Measurements from ENCODE around the gene CCDC198. TPM values are rescaled to one million over a fixed set of nuclear protein-coding genes. Genes with fewer than 3 reads are reported as not detected.

The CCDC198 gene, protein sequence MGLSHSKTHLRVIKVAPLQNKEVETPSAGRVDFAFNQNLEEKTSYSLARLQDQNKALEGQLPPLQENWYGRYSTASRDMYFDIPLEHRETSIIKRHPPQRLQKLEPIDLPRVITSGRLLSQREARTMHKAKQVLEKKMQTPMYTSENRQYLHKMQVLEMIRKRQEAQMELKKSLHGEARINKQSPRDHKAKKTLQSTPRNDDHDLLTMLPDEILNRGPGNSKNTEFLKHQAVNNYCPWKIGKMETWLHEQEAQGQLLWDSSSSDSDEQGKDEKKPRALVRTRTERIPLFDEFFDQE
- polyA plus RNA-seq, result not detected in 3 replicates
- not detected for polyA plus RNA-seq (2011; ENCODE audit: low read depth)
- not detected in 2 replicates for polyA plus RNA-seq (2011; cell fraction: cytosol; rRNA removed)
- not detected in 2 replicates for polyA plus RNA-seq (2011; cell fraction: nucleus; rRNA removed)
- polyA plus RNA-seq (2012; ENCODE audit: low replicate concordance), result not detected in 2 replicates
- not detected in 3 replicates for polyA minus RNA-seq
- not detected for polyA minus RNA-seq (2011; cell fraction: cytosol; rRNA and poly(A)+ RNA removed)
- not detected in 2 replicates for polyA minus RNA-seq (2011; cell fraction: nucleus; rRNA and poly(A)+ RNA removed)

DNA sequence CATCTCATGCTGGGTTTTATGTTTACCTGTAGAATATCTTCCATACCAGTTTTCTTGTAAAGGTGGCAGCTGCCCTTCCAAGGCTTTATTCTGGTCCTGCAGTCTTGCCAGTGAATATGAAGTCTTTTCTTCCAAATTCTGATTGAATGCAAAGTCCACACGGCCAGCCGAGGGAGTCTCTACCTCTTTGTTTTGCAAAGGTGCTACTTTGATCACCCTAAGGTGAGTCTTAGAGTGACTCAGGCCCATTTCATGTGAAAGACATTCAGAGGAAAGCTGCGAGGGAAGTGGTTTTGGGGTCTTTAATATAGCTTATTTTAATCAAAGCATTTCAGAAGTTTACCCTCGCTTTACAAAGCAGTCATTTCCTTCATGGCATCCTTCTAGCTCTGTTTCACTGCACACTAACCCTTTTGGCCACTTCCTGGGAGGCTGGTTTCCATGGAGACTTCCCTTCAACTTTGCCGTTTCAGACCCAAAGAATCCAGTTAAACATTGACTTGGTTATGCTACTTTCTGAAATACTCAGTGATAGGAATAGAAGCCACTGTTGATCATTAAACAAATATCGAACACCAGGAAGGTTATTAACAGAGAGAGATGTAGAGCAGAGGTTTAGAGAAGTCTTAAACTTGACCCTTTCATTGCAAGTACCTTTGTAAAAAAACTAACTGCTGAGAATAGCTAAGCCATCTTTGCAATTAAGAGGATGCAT lies at the start of gene CCDC198:
TSS of gene CCDC198 (minus strand) at position 391 of the 715 bp plus-strand sequence. CDS start at position 249, 142 bp downstream.
- TF ChIP-seq, protein P1, sequence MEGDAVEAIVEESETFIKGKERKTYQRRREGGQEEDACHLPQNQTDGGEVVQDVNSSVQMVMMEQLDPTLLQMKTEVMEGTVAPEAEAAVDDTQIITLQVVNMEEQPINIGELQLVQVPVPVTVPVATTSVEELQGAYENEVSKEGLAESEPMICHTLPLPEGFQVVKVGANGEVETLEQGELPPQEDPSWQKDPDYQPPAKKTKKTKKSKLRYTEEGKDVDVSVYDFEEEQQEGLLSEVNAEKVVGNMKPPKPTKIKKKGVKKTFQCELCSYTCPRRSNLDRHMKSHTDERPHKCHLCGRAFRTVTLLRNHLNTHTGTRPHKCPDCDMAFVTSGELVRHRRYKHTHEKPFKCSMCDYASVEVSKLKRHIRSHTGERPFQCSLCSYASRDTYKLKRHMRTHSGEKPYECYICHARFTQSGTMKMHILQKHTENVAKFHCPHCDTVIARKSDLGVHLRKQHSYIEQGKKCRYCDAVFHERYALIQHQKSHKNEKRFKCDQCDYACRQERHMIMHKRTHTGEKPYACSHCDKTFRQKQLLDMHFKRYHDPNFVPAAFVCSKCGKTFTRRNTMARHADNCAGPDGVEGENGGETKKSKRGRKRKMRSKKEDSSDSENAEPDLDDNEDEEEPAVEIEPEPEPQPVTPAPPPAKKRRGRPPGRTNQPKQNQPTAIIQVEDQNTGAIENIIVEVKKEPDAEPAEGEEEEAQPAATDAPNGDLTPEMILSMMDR (optimal IDR thresholded peaks at IDR 0.05 in 1 of 3, IDR thresholded peaks at IDR 0.05 in 1 of 3, conservative IDR thresholded peaks at IDR 0.05 in 1 of 3; ENCODE audit: extremely low read depth in 1 of 3, insufficient read depth in 2 of 3, low read length in 3 of 3), result no peak
- no peak for TF ChIP-seq EZH2 (IDR thresholded peaks at IDR 0.05; ENCODE audit: low read length)
- H3K9me3 ChIP-seq (ENCODE audit: control insufficient read depth, low read depth, low read length), result no peaks in the 10 kb centered on the region
- FAIRE-seq (no peak), DNase-seq (ENCODE audit: low read depth, low spot score) (no peak)
- no peak within 1 kb of the TSS for H3K4me3 ChIP-seq (ENCODE audit: control insufficient read depth in 2 of 3, extremely low read depth in 1 of 3, insufficient read depth in 2 of 3, low read depth in 1 of 3, low read length in 3 of 3)
- no peaks in the 10 kb centered on the region for H3K9me1 ChIP-seq (ENCODE audit: control insufficient read depth, extremely low read depth, insufficient read depth, low read length)
- no peaks in the 10 kb centered on the region for H3K4me1 ChIP-seq (ENCODE audit: control insufficient read depth, extremely low read depth, insufficient read depth, low read length)
- no peaks in the 10 kb centered on the region for H3K36me3 ChIP-seq (ENCODE audit: control insufficient read depth in 2 of 2, extremely low read depth in 1 of 2, insufficient read depth in 2 of 2, low read length in 2 of 2)
- no peaks in the 10 kb centered on the region for H3K79me2 ChIP-seq (ENCODE audit: control insufficient read depth, insufficient read depth, low read length)
- no peak within 1 kb of the TSS for H3K4me2 ChIP-seq (ENCODE audit: control insufficient read depth, extremely low read depth, insufficient read depth, low read depth, low read length)
- dilution Hi-C loops (cut with MboI; ENCODE audit: extremely low pct_ligation_motif_present, low sequenced_read_pairs), result no loop called here
- no peak within 1 kb of the TSS for H3K9ac ChIP-seq (ENCODE audit: control insufficient read depth, extremely low read depth, insufficient read depth, low read length)
- peaks cover 3% of the 10 kb centered on the region for H3K27me3 ChIP-seq (ENCODE audit: control insufficient read depth, extremely low read depth, insufficient read depth, low read length)
- no peak within 1 kb of the TSS for H3K27ac ChIP-seq (ENCODE audit: control insufficient read depth, insufficient read depth, low read length)
- no peak within 1 kb of the TSS for H2AFZ ChIP-seq (ENCODE audit: control insufficient read depth, low read length)
- no peaks in the 10 kb centered on the region for H4K20me1 ChIP-seq (ENCODE audit: control insufficient read depth, extremely low read depth, insufficient read depth, low read length)

DNA sequence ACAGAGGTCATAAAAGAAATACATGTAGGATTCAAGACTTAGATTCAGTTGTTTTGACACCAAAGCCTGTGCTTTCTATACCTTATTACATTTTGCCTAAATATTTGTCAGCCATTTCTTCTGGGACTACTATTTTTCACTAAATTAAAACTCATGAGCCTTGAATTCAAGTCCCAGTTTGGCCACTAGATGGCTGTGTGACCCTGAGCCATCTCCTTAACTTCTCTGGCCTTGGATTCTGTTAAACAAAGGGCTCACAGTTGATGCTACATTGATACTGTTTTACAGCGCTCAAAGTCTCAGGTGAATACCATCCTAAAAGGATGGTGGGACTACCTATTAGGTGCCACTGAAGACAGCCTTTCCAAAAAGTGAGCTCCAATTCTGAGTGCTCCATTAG lies 39.6 kb upstream of the CCDC198 start:
- FAIRE-seq (no peak), DNase-seq (ENCODE audit: low read depth, low spot score) (no peak)
- Histone ChIP-seq H3K79me2 (ENCODE audit: control insufficient read depth, insufficient read depth, low read length) (no peaks in the 10 kb centered on the region), H3K4me1 (ENCODE audit: control insufficient read depth, extremely low read depth, insufficient read depth, low read length) (no peaks in the 10 kb centered on the region), H3K36me3 (ENCODE audit: control insufficient read depth in 2 of 2, extremely low read depth in 1 of 2, insufficient read depth in 2 of 2, low read length in 2 of 2) (no peaks in the 10 kb centered on the region), H4K20me1 (ENCODE audit: control insufficient read depth, extremely low read depth, insufficient read depth, low read length) (no peaks in the 10 kb centered on the region), H3K4me2 (ENCODE audit: control insufficient read depth, extremely low read depth, insufficient read depth, low read depth, low read length) (no peak overlapping the region), H3K9ac (ENCODE audit: control insufficient read depth, extremely low read depth, insufficient read depth, low read length) (no peak overlapping the region), H3K27ac (ENCODE audit: control insufficient read depth, insufficient read depth, low read length) (no peak overlapping the region), H3K9me3 (ENCODE audit: control insufficient read depth, low read depth, low read length) (no peaks in the 10 kb centered on the region), H3K9me1 (ENCODE audit: control insufficient read depth, extremely low read depth, insufficient read depth, low read length) (no peaks in the 10 kb centered on the region), H3K4me3 (ENCODE audit: control insufficient read depth in 2 of 3, extremely low read depth in 1 of 3, insufficient read depth in 2 of 3, low read depth in 1 of 3, low read length in 3 of 3) (no peak overlapping the region), H3K27me3 (ENCODE audit: control insufficient read depth, extremely low read depth, insufficient read depth, low read length) (no peaks in the 10 kb centered on the region), H2AFZ (ENCODE audit: control insufficient read depth, low read length) (no peak overlapping the region)
- no peak for TF ChIP-seq EZH2 (IDR thresholded peaks at IDR 0.05; ENCODE audit: low read length)
- TF ChIP-seq, protein P1 (optimal IDR thresholded peaks at IDR 0.05 in 1 of 3, IDR thresholded peaks at IDR 0.05 in 1 of 3, conservative IDR thresholded peaks at IDR 0.05 in 1 of 3; ENCODE audit: extremely low read depth in 1 of 3, insufficient read depth in 2 of 3, low read length in 3 of 3), result peak; percentile 38 to 59 (median 48)
- dilution Hi-C loops (cut with MboI; ENCODE audit: extremely low pct_ligation_motif_present, low sequenced_read_pairs), result no loop called here
